ENCODE data around the gene DCAF11. TPM values are rescaled to one million over a fixed set of nuclear protein-coding genes. Genes with fewer than 3 reads are reported as not detected.

Gene DCAF11
- total RNA-seq, 1 donor from 2014 or later, result 42.6 TPM

- TF ChIP-seq CTCF (conservative IDR thresholded peaks at IDR 0.05; ENCODE audit: low read depth, low read length), result no peak
These were observed 17.9 kb upstream of the DCAF11 start for GRCh38 chr14:24096545-24097181.

GRCh38 chr14:24098229-24098926, 16.2 kb upstream of the DCAF11 start:
- TF ChIP-seq CTCF (conservative IDR thresholded peaks at IDR 0.05; ENCODE audit: low read depth, low read length), result no peak
- DNase-seq (ENCODE audit: low read depth), result no peak
- H3K4me3 ChIP-seq (ENCODE audit: low read depth, low read length), result no peak overlapping the region

More at GRCh38 chr14:24096545-24097181, 17.9 kb upstream of the DCAF11 start:
- H3K4me3 ChIP-seq (ENCODE audit: low read depth, low read length), result no peak overlapping the region
- DNase-seq (ENCODE audit: low read depth), result no peak

DNA sequence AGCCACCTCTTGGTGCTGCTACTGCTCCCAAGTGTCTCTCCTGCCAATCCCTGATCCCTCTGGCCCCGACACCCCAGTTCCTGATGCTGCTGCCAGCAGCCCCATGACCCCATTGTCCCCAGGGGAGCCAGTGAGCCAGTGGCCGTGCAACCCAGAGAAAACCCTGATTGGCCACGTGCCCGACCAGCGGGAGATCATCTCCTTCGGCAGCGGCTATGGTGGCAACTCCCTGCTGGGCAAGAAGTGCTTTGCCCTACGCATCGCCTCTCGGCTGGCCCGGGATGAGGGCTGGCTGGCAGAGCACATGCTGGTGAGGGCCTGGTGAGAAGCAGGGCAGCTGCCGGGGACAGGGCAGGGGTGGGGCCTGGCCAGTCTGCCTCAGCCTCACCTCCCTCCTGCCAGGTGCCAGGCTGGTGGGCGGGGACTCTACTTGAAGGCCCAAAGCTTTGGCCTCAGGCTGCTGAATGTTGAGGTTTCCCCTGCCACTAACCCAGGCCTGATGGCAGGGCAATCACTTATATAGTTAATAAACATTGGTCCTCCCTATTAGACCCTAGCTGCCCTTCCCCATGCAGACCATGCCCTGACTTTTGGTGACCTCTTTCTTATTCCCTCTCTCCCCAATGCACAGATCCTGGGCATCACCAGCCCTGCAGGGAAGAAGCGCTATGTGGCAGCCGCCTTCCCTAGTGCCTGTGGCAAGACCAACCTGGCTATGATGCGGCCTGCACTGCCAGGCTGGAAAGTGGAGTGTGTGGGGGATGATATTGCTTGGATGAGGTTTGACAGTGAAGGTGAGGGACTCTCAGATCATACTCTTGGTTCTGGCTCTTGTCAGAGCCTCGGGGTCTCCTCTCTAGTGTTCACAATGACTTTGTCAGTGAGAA, 15.4 kb upstream of the DCAF11 start:
- no peak overlapping the region for H3K4me3 ChIP-seq (ENCODE audit: low read depth, low read length)
- no peak for TF ChIP-seq CTCF (conservative IDR thresholded peaks at IDR 0.05; ENCODE audit: low read depth, low read length)
- no peak for DNase-seq (ENCODE audit: low read depth)

GRCh38 chr14:24100197-24100981, 14.2 kb upstream of the DCAF11 start:
- no peak for DNase-seq (ENCODE audit: low read depth)
- no peak overlapping the region for H3K4me3 ChIP-seq (ENCODE audit: low read depth, low read length)
- no peak for TF ChIP-seq CTCF (conservative IDR thresholded peaks at IDR 0.05; ENCODE audit: low read depth, low read length)

DNA sequence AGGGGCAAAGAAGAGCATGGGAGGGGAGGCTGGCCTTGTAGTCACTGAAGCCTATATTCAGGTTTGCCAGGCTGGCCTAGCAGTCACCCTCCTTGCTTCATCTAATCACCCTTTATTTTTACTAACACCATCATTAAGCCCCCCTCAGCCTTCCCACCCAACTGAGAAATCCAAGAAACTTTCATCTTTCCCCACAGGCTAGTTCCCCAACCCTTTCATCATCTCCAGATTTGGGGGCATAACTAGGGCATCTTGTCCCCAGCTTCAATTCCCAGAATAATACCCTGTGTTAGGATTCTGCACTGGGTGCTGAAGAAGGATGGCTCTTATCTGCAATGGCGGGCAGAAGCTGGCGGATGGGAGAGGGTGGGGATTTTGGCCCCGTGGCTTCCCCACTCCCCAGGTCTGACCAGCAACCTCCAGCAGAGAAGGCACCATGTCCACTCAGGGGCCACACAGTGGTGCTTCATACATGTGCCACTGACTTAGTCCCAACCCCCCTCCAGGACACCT, 13.5 kb upstream of the DCAF11 start:
- no peak for DNase-seq (ENCODE audit: low read depth)
- H3K4me3 ChIP-seq (ENCODE audit: low read depth, low read length), result no peak overlapping the region
- TF ChIP-seq CTCF (conservative IDR thresholded peaks at IDR 0.05; ENCODE audit: low read depth, low read length), result no peak

DNA sequence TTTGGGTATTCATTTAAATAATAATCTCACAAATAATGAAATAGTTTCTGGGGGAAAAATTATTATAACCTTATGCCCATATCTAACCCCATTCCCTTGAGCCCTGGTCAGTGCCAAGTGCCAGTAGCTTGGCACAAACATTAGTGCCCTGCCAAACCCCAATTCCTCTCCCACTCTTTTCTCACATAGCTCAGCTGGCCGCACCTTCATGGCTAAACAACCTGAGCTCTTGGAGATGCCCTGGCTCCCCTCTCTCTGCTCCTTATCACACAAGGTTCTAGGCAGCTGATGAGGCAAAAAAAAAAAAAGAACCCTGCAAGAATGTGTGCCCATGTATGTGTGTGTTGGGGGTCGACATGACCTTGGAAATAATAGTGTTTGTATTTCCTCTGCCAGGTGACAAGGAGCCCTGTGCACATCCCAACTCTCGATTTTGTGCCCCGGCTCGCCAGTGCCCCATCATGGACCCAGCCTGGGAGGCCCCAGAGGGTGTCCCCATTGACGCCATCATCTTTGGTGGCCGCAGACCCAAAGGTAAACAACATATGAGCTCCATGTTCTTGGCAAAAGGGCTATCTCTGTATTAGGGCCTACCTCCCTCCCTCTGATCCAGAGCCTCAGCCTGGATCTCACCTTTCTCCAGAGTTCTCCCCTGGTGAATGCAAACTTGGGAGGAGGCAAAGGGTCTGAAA, 12.1 kb upstream of the DCAF11 start:
- H3K4me3 ChIP-seq (ENCODE audit: low read depth, low read length), result no peak overlapping the region
- DNase-seq (ENCODE audit: low read depth), result no peak
- no peak for TF ChIP-seq CTCF (conservative IDR thresholded peaks at IDR 0.05; ENCODE audit: low read depth, low read length)

Measured in epithelial cell of proximal tubule (primary cell).